B cell (primary cell): Measurements from ENCODE around the gene ATAD3B.
"Not testable (repeated sequence)": the region's sequence is repeated elsewhere in the genome, so short reads cannot be mapped to it uniquely, and the experiment has no call there.

Experiments
- CTCF ChIP-seq: fragments of 200-600 bp; IDR thresholded peaks from one replicate; pipeline ENCODE4 v1.8.0; 2022; ENCODE audit warnings: antibody characterized with exemption, mild to moderate bottlenecking
- EZH2 ChIP-seq: IDR thresholded peaks from 2 replicates; pipeline ENCODE4 v1.6.1; 2012; ENCODE audit warnings: borderline replicate concordance, low read depth, mild to moderate bottlenecking, moderate library complexity, low read length; ENCODE audit not compliant: insufficient read depth, poor library complexity, severe bottlenecking

DNA sequence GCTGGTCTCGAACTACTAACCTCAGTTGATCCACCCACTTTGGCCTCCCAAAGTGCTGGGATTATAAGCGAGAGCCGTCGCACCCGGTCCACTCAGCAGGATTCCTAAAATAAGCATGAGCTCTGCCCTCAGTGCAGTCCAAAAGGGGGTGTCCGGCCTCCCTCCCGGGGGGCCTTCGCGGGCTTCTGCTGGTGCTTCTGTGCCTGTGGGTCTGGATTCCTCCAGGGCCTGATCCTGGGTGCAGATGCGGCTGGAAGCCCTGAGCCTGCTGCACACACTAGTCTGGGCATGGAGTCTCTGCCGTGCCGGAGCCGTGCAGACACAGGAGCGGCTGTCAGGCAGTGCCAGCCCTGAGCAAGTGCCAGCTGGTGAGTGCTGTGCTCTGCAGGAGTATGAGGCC lies 45.4 kb downstream of the ATAD3B start:
- TF ChIP-seq CTCF, EZH2: not testable (repeated sequence)
